ENCODE data around the gene MVB12B. TPM values are rescaled to one million over a fixed set of nuclear protein-coding genes. Genes with fewer than 3 reads are reported as not detected.

Gene MVB12B
- total and polyA plus RNA-seq, 4 experiments from 2014 or later = 0.30 to 6.5 (median 4.9) TPM

DNA sequence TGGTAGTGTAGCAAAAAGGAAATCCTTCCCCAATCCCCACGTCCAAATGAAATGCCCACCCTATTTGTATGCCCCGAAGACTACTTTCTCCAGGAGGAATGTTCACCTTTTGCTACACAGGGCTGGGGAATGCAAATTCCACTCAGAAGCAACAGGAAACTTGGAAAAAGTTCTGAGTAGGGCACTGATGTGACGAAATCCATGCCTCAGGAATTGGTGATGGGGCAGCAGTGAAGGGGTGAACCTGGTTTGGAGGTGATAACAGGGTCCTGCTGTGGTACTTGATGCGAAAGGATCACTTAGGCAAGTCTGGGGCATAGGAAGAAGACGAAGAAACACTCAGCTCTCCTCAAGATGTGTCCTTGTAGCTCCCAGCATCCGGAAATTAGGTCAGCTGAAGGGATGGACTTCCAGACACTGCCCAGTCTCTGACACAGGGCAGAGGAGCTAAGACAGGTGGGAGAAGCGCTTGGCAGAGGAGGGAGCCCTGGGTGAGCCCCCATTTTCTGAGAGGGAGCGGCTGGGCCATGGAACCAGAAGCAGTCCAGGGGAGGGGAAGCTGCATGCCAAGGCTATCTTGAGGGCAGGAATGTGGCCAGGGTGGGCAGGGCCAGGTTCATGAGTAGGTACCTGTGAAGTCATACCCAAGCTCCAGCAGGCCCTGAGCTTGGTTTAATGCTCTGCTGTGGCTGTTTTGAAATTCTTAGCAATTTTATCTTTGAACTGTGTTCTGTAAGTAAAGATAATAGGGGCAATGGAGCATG, 22.2 kb upstream of the MVB12B start:
- no peak overlapping the region for H3K27ac ChIP-seq (ENCODE audit: low read depth, low read length)
- POLR2A ChIA-PET (ENCODE audit: partially characterized antibody) = no interaction called here
- intact Hi-C loops (cut with micrococcal nuclease) = no loop called here
- no peak overlapping the region for H3K4me3 Mint-ChIP-seq
- H3K27ac Mint-ChIP-seq = peak overlapping the region in 2 of 7 donors; percentile 24 to 51
- H3K36me3 ChIP-seq (ENCODE audit: insufficient read depth, low read length) = no peaks in the 10 kb centered on the region
- H3K9me3 Mint-ChIP-seq = no peaks in the 10 kb centered on the region
- H3K4me3 ChIP-seq (ENCODE audit: low read length in 2 of 2) = no peak overlapping the region
- H3K9me3 ChIP-seq (ENCODE audit: control insufficient read depth in 1 of 2, low read length in 2 of 2) = no peaks in the 10 kb centered on the region
- no peaks in the 10 kb centered on the region for H3K4me1 ChIP-seq (ENCODE audit: insufficient read depth, low read length)
- H3K4me1 Mint-ChIP-seq = peaks cover 2 to 5% (median 4%) of the 10 kb centered on the region in 4 donors
- no peaks in the 10 kb centered on the region for H3K27me3 ChIP-seq (ENCODE audit: insufficient read depth, low read length)
- DNase-seq = no peak
- CTCF ChIA-PET (ENCODE audit: partially characterized antibody) = interaction anchor here (0.7 to 5.1 kb wide), 7 partner anchors 10 to 253 kb away, joined by 3 to 72 read pairs (median 5); no protein-coding TSS in a partner anchor
- no peaks in the 10 kb centered on the region for H3K36me3 Mint-ChIP-seq
- H3K27me3 Mint-ChIP-seq = no peaks in the 10 kb centered on the region

DNA sequence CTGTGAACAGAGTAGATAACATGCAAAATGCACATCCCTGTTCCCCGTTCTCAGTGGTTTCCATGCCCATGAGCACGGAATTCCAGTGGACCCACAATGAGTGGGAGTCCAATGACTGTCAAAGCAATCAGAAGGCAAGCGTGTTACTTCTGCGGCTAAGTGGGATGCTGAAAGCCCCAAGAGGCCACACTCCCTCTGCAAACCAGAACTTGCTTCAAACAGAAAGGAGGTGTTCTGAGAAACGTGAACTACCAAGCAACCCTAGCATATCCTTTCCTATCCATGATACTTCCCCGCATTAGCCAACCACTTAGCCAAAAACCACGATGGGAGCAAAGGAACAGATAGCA, 21.7 kb upstream of the MVB12B start:
- Histone ChIP-seq H3K9me3 (ENCODE audit: control insufficient read depth in 1 of 2, low read length in 2 of 2) (no peaks in the 10 kb centered on the region), H3K27ac (ENCODE audit: low read depth, low read length) (no peak overlapping the region), H3K36me3 (ENCODE audit: insufficient read depth, low read length) (no peaks in the 10 kb centered on the region), H3K4me1 (ENCODE audit: insufficient read depth, low read length) (no peaks in the 10 kb centered on the region), H3K4me3 (ENCODE audit: low read length in 2 of 2) (no peak overlapping the region), H3K27me3 (ENCODE audit: insufficient read depth, low read length) (no peaks in the 10 kb centered on the region)
- H3K27me3 Mint-ChIP-seq = no peaks in the 10 kb centered on the region
- ChIA-PET POLR2A (ENCODE audit: partially characterized antibody) (no interaction called here), CTCF (ENCODE audit: partially characterized antibody) (interaction anchor here (0.7 to 5.1 kb wide), 4 partner anchors 11 to 186 kb away, joined by 3 to 72 read pairs (median 7); no protein-coding TSS in a partner anchor)
- no peaks in the 10 kb centered on the region for H3K36me3 Mint-ChIP-seq
- peaks cover 2 to 5% (median 4%) of the 10 kb centered on the region in 4 donors for H3K4me1 Mint-ChIP-seq
- no peak overlapping the region for H3K4me3 Mint-ChIP-seq
- H3K9me3 Mint-ChIP-seq = no peaks in the 10 kb centered on the region
- no peak overlapping the region for H3K27ac Mint-ChIP-seq
- no peak for DNase-seq
- intact Hi-C loops (cut with micrococcal nuclease) = no loop called here

DNA sequence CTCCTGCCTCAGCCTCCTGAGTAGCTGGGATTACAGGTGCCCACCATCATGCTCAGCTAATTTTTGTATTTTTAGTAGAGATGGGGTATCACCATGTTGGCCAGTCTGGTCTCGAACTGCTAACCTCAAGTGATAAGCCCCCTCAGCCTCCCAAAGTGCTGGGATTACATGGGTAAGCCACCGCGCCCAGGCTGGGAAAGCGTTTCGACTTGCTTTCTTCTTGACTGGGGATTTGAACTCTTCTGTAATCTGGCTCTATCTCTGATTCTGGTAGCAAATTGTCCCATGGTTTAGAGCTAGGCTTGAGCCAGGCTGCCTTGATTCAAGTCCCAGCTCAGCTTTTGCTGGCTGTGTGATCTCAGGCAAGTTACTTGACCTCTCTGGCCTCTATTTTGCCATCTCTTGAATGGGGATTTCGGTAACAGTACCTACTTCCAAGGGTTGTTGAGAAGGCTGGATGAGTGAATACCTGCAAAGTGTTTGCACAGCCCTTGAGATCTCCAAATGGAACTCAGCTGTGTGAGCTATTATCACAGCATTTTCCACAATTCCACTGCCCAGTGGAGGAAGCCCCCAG, 20.5 kb upstream of the MVB12B start:
- ChIA-PET POLR2A (ENCODE audit: partially characterized antibody) (no interaction called here), CTCF (ENCODE audit: partially characterized antibody) (interaction anchor here (0.6 kb wide), 1 partner anchor 12 kb away, joined by 3 read pairs; no protein-coding TSS in a partner anchor)
- Histone ChIP-seq H3K4me1 (ENCODE audit: insufficient read depth, low read length) (no peaks in the 10 kb centered on the region), H3K27ac (ENCODE audit: low read depth, low read length) (no peak overlapping the region), H3K9me3 (ENCODE audit: control insufficient read depth in 1 of 2, low read length in 2 of 2) (no peaks in the 10 kb centered on the region), H3K36me3 (ENCODE audit: insufficient read depth, low read length) (no peaks in the 10 kb centered on the region), H3K27me3 (ENCODE audit: insufficient read depth, low read length) (no peaks in the 10 kb centered on the region), H3K4me3 (ENCODE audit: low read length in 2 of 2) (no peak overlapping the region)
- intact Hi-C loops (cut with micrococcal nuclease) = no loop called here
- Mint-ChIP-seq H3K9me3 (no peaks in the 10 kb centered on the region), H3K4me1 (peaks cover 2 to 5% (median 4%) of the 10 kb centered on the region in 4 donors), H3K27me3 (no peaks in the 10 kb centered on the region), H3K36me3 (no peaks in the 10 kb centered on the region), H3K4me3 (no peak overlapping the region), H3K27ac (no peak overlapping the region)
- no peak for DNase-seq

DNA sequence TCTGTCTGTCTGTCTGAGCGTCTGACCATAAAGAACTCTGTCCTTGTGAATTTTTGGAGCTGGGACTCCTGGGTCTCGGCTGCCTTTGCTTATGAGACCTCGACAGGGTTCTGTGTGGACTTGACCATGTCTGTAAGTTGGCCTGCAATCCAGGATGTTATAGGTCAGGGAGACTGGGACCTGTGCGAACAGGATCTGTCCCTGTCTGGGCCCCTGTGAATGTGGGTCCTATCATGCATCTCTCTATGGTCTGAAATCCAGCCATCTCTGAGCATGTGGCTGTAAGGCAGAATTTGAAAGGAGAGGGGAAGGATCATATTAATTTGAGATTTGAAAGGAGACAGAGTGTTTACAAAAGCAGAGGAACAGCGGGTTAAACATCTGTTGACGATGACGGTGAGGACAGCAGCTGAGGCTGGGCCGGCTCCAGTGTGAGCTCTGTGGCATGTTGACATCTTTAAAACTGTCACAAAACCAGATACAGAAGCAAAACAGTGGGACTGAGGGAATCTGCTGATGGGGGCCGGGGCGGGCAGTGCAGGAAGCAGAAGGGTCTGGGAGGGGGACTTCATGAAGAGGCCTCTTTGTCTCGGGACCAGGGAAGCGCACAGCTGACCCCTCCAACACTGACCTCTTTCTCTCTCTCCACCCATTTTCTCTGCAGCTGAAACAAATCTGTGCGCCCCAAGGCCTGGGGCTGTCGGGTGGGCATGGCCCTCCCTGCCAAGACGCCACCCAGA, 19.1 kb upstream of the MVB12B start:
- no peaks in the 10 kb centered on the region for H3K9me3 Mint-ChIP-seq
- CTCF ChIA-PET (ENCODE audit: partially characterized antibody) = no interaction called here
- no peak overlapping the region for H3K4me3 ChIP-seq (ENCODE audit: low read length in 2 of 2)
- no peaks in the 10 kb centered on the region for H3K27me3 ChIP-seq (ENCODE audit: insufficient read depth, low read length)
- no peaks in the 10 kb centered on the region for H3K36me3 ChIP-seq (ENCODE audit: insufficient read depth, low read length)
- no peaks in the 10 kb centered on the region for H3K4me1 ChIP-seq (ENCODE audit: insufficient read depth, low read length)
- H3K27ac Mint-ChIP-seq = no peak overlapping the region
- H3K4me1 Mint-ChIP-seq = peaks cover 0 to 1% (median 0%) of the 10 kb centered on the region in 4 donors
- intact Hi-C loops (cut with micrococcal nuclease) = no loop called here
- H3K4me3 Mint-ChIP-seq = no peak overlapping the region
- H3K27me3 Mint-ChIP-seq = no peaks in the 10 kb centered on the region
- no peak overlapping the region for H3K27ac ChIP-seq (ENCODE audit: low read depth, low read length)
- POLR2A ChIA-PET (ENCODE audit: partially characterized antibody) = no interaction called here
- H3K36me3 Mint-ChIP-seq = no peaks in the 10 kb centered on the region
- no peaks in the 10 kb centered on the region for H3K9me3 ChIP-seq (ENCODE audit: control insufficient read depth in 1 of 2, low read length in 2 of 2)
- DNase-seq = no peak

DNA sequence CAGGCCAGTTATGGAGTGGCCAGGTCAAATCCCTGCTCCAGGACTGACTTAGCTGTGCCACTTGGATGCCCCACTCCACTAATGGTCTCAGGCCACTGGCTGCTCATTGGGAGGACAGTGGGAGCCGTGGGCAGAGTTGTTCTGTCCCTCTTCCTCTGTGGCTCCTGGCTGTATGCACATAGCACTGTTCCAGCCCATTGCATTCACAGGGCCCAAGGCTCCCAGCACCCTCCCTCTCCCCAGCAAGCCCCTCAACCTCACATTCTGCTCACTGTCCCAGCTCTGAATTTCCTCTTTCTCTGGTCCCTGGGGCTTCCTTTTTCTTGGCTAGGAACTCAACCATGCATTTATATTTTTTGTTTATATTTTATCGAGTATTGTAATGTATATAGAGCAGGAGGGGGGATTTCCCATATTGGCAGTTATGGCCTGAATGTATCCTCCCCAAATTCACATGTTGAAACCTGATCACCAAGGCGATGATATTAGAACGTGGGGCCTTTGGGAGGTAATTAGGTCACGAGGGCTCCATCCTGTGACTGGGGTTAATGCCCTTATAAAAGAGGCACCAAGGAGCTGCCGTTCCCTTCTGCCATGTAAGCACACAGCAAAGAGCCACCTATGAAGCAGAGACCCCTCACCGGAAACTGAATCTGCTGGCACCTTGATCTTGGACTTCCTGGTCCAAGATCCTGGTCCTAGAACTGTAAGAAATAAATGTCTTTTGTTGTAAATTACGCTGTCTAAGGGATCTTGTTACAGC, 17.0 kb upstream of the MVB12B start:
- intact Hi-C loops (cut with micrococcal nuclease) = no loop called here
- no peak for DNase-seq
- H3K4me3 ChIP-seq (ENCODE audit: low read length in 2 of 2) = no peak overlapping the region
- H3K27me3 ChIP-seq (ENCODE audit: insufficient read depth, low read length) = no peaks in the 10 kb centered on the region
- no peak overlapping the region for H3K27ac ChIP-seq (ENCODE audit: low read depth, low read length)
- H3K4me1 Mint-ChIP-seq = peaks cover 0 to 1% (median 0%) of the 10 kb centered on the region in 4 donors
- H3K36me3 Mint-ChIP-seq = no peaks in the 10 kb centered on the region
- no peaks in the 10 kb centered on the region for H3K9me3 Mint-ChIP-seq
- no peaks in the 10 kb centered on the region for H3K9me3 ChIP-seq (ENCODE audit: control insufficient read depth in 1 of 2, low read length in 2 of 2)
- ChIA-PET CTCF (ENCODE audit: partially characterized antibody) (interaction anchor here (2.2 kb wide), 1 partner anchor 182 kb away, joined by 6 read pairs; no protein-coding TSS in a partner anchor), POLR2A (ENCODE audit: partially characterized antibody) (no interaction called here)
- peaks cover 0 to 2% of the 10 kb centered on the region in 2 donors for H3K27me3 Mint-ChIP-seq
- no peak overlapping the region for H3K4me3 Mint-ChIP-seq
- no peak overlapping the region for H3K27ac Mint-ChIP-seq
- H3K4me1 ChIP-seq (ENCODE audit: insufficient read depth, low read length) = no peaks in the 10 kb centered on the region
- H3K36me3 ChIP-seq (ENCODE audit: insufficient read depth, low read length) = no peaks in the 10 kb centered on the region

DNA sequence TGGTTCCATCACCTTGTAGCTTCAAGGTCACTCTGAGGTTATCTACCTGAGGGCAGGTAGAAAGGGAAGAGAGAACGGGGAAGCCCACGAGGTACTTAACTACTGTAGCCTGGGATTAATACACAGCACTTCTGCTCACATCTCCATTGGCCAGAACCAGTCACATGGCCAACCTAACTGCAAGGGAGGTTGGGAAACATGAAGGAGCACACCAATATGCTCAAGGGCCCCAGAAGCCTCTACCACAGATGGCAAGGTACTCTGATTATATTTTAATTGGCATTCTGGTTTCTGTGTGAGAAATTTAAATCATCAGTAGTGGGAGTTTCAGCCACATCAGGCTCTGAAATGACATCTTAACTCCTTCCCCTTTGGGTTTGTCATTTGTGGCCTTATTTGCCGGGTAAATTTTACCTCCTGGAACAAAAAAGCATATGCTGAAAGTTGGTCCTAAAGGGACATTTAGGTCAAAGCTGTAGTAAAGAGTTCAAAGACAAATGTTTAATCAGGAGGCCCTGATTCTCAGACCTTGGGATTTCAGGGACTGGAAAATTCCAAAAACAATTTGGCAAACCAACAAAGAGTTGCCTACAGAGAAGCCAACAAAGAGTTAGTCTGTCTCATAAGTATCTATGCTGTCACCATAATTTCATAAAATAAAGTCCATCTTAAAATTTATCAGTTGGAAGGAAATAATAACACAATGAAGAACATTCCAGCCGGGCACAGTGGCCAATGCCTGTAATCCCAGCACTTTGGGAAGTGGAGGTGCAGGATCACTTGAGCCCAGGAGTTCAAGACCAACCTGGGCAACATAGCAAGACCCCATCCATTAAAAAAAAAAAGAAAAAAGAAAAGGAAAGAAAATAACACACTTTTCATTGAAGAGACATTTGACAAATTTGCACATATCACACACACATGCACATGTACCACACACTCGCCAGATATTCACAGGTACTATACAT, 13.8 kb upstream of the MVB12B start:
- Histone ChIP-seq H3K36me3 (ENCODE audit: insufficient read depth, low read length) (no peaks in the 10 kb centered on the region), H3K27ac (ENCODE audit: low read depth, low read length) (no peak overlapping the region), H3K9me3 (ENCODE audit: control insufficient read depth in 1 of 2, low read length in 2 of 2) (no peaks in the 10 kb centered on the region), H3K27me3 (ENCODE audit: insufficient read depth, low read length) (no peaks in the 10 kb centered on the region), H3K4me3 (ENCODE audit: low read length in 2 of 2) (no peak overlapping the region), H3K4me1 (ENCODE audit: insufficient read depth, low read length) (no peaks in the 10 kb centered on the region)
- Mint-ChIP-seq H3K4me1 (peaks cover 0 to 1% (median 0%) of the 10 kb centered on the region in 4 donors), H3K9me3 (no peaks in the 10 kb centered on the region), H3K27ac (peak overlapping the region in 1 of 7 donors; percentile 31), H3K36me3 (no peaks in the 10 kb centered on the region), H3K27me3 (peaks cover 0 to 2% of the 10 kb centered on the region in 2 donors), H3K4me3 (no peak overlapping the region)
- ChIA-PET POLR2A (ENCODE audit: partially characterized antibody) (no interaction called here), CTCF (ENCODE audit: partially characterized antibody) (interaction anchor here (1.4 to 8.0 kb wide), 2 partner anchors 178 to 186 kb away, joined by 3 to 109 read pairs; no protein-coding TSS in a partner anchor)
- DNase-seq = no peak
- intact Hi-C loops (cut with micrococcal nuclease) = no loop called here
